CD4-positive, CD25-positive, alpha-beta regulatory T cell (primary cell): Measurements from ENCODE around the gene BIK. TPM values are rescaled to one million over a fixed set of nuclear protein-coding genes. Genes with fewer than 3 reads are reported as not detected.

Experiments used
- ATAC-seq, 2 donors: fragments of 150-1000 bp; cut with Tn5 transposase; one replicate each; pipeline ENCODE4 v1.10.0; 2021; ENCODE audit warnings: low read depth in 2 of 2, moderate number of reproducible peaks in 2 of 2, moderate library complexity in 1 of 2
- DNase-seq, 3 donors: peaks; one replicate each; pipeline versions ENCODE4 v3.0.0 to v3.0.0-alpha.2; 2012 to 2022; ENCODE audit warnings: mixed read lengths in 1 of 3
- H3K27ac ChIP-seq: one replicate; pipeline ENCODE4 v1.7.0; 2013; ENCODE audit warnings: mild to moderate bottlenecking, low read length; ENCODE audit not compliant: insufficient read depth, poor library complexity, severe bottlenecking
- H3K27me3 ChIP-seq: one replicate; pipeline ENCODE4 v1.7.0; 2013; ENCODE audit warnings: low read length; ENCODE audit not compliant: control insufficient read depth, insufficient read depth
- H3K36me3 ChIP-seq: one replicate; pipeline ENCODE4 v1.7.0; 2013; ENCODE audit warnings: mild to moderate bottlenecking, low read length, moderate library complexity; ENCODE audit not compliant: control insufficient read depth, insufficient read depth
- H3K4me1 ChIP-seq: 2 replicates; pipeline ENCODE4 v1.7.0; 2013; ENCODE audit warnings: mild to moderate bottlenecking, low read length; ENCODE audit not compliant: insufficient read depth, control insufficient read depth, poor library complexity, severe bottlenecking
- H3K4me3 ChIP-seq: one replicate; pipeline ENCODE4 v1.7.0; 2013; ENCODE audit warnings: low read depth, mild to moderate bottlenecking, low read length, moderate library complexity
- H3K9me3 ChIP-seq, 2 experiments: 1 replicate in 1 of 2; 2 replicates in 1 of 2; pipeline ENCODE4 v1.7.0; 2013; ENCODE audit warnings: low read length in 2 of 2, mild to moderate bottlenecking in 1 of 2, moderate library complexity in 1 of 2; ENCODE audit not compliant: control insufficient read depth in 2 of 2
- H3K27ac Mint-ChIP-seq, 3 donors: one replicate each; pipeline ENCODE4 v1.8.0; 2020 to 2022; ENCODE audit warnings: mild to moderate bottlenecking in 3 of 3, mixed read lengths in 3 of 3, moderate library complexity in 2 of 3
- H3K27me3 Mint-ChIP-seq: one replicate; pipeline ENCODE4 v1.8.0; 2022; ENCODE audit warnings: mild to moderate bottlenecking, mixed read lengths
- H3K36me3 Mint-ChIP-seq: one replicate; pipeline ENCODE4 v1.8.0; 2020; ENCODE audit warnings: mixed read lengths
- H3K4me1 Mint-ChIP-seq, 4 donors: one replicate each; pipeline ENCODE4 v1.8.0; 2020 to 2022; ENCODE audit warnings: mixed read lengths in 4 of 4, mild to moderate bottlenecking in 1 of 4
- H3K4me3 Mint-ChIP-seq, 4 donors: one replicate each; pipeline ENCODE4 v1.8.0; 2020 to 2022; ENCODE audit warnings: mild to moderate bottlenecking in 4 of 4, mixed read lengths in 4 of 4, moderate library complexity in 3 of 4
- H3K9me3 Mint-ChIP-seq, 7 donors: one replicate each; pipeline ENCODE4 v1.8.0; 2020 to 2022; ENCODE audit warnings: mixed read lengths in 7 of 7, mild to moderate bottlenecking in 3 of 7, moderate library complexity in 2 of 7
- polyA plus RNA-seq, 4 donors: library from polyadenylated mRNA; unstranded; fragments of 300-500 nt; fragmentation: Illumina TruSeq; gene quantifications; one replicate each; pipeline ENCODE4 v1.2.3, GENCODE V29; 2021
- total RNA-seq: library from RNA; stranded (reverse); gene quantifications from one replicate; pipeline ENCODE4 v1.2.3, GENCODE V29; 2022

The BIK gene
- total and polyA plus RNA-seq, 5 donors from 2014 or later = 1.7 to 10.0 (median 6.4) TPM

GRCh38 chr22:43118024-43118849 is 7.7 kb downstream of the BIK start:
- Mint-ChIP-seq H3K4me1 (peaks cover 0 to 13% (median 0%) of the 10 kb centered on the region in 4 donors), H3K9me3 (no peaks in the 10 kb centered on the region), H3K27me3 (peaks cover 4% of the 10 kb centered on the region), H3K4me3 (no peak overlapping the region), H3K27ac (no peak overlapping the region), H3K36me3 (no peaks in the 10 kb centered on the region)
- Histone ChIP-seq H3K27ac (no peak overlapping the region), H3K36me3 (no peaks in the 10 kb centered on the region), H3K9me3 (no peaks in the 10 kb centered on the region), H3K4me3 (no peak overlapping the region), H3K4me1 (no peaks in the 10 kb centered on the region), H3K27me3 (no peaks in the 10 kb centered on the region)
- DNase-seq = no peak
- ATAC-seq = no peak

DNA sequence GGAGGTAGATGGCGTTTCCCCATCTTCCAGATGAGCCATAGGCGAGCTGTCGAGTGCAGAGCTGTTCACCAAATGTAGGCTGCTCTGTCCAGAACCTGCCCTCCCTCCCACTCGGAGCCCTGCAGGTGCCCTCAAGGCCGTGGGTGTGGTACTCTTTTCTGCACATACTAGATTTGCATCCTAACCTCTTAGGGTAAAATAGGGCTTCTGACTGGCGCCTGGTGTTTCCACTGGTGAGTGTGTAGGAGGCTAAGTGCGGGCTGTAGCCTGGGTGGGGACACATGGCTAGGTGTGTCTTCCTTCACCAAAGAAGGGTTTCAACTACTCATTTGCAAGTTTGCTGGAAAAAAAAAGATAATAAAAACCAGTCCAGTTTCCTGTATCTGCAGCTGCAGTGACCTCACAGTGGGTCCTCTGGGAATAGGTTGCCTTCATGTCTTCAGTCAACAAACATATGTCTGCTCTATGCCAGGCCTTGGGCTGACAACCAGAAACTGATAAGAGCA is 8.5 kb downstream of the BIK start:
- no peaks in the 10 kb centered on the region for H3K36me3 Mint-ChIP-seq
- Histone ChIP-seq H3K9me3 (no peaks in the 10 kb centered on the region), H3K4me1 (no peaks in the 10 kb centered on the region), H3K4me3 (no peak overlapping the region), H3K36me3 (no peaks in the 10 kb centered on the region), H3K27me3 (no peaks in the 10 kb centered on the region), H3K27ac (no peak overlapping the region)
- no peaks in the 10 kb centered on the region for H3K27me3 Mint-ChIP-seq
- ATAC-seq (no peak), DNase-seq (no peak)
- no peak overlapping the region for H3K4me3 Mint-ChIP-seq
- no peak overlapping the region for H3K27ac Mint-ChIP-seq
- peaks cover 0 to 13% (median 0%) of the 10 kb centered on the region in 4 donors for H3K4me1 Mint-ChIP-seq
- H3K9me3 Mint-ChIP-seq = no peaks in the 10 kb centered on the region

DNA sequence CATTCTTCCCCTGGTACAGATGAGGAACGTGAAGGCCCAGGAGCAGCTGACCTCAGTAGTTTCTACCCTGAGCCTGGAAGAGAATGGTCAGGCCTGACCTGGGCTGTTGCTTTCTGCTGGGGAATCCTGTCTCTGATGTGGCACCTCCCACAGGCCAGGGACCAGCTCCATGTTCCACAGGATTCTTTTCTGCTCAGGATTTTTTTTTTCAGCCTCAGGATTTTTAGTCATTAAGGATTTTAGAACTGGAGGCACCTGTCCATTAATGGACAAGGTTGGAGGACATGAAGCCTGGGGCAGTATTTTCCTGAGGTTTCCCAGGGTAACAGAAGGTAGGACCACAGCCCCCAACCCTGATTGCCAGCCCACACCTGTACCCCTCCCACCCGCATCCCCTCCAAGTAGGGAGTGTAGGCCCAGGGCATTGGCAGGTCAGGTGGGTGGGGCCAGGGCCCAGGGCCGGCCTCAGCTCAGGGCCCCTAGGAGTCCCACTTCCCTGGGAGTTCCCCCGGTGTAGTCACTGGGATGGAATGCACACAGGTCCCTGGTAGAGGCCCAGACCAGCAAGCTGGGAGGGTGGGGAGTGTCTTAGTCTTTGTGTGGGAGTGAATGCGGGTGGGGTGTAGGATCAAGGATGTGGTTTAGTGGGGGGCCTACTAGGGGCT is 16.1 kb downstream of the BIK start:
- H3K27me3 ChIP-seq = no peaks in the 10 kb centered on the region
- no peak for DNase-seq
- no peak overlapping the region for H3K27ac ChIP-seq
- no peaks in the 10 kb centered on the region for H3K36me3 ChIP-seq
- H3K4me1 ChIP-seq = no peaks in the 10 kb centered on the region
- Mint-ChIP-seq H3K9me3 (no peaks in the 10 kb centered on the region), H3K27me3 (no peaks in the 10 kb centered on the region), H3K27ac (no peak overlapping the region), H3K4me1 (no peaks in the 10 kb centered on the region), H3K4me3 (peak overlapping the region in 1 of 4 donors; percentile 51), H3K36me3 (no peaks in the 10 kb centered on the region)
- ATAC-seq = no peak
- H3K9me3 ChIP-seq = no peaks in the 10 kb centered on the region
- H3K4me3 ChIP-seq = no peak overlapping the region

- Histone ChIP-seq H3K9me3 (no peaks in the 10 kb centered on the region), H3K27ac (no peak overlapping the region), H3K27me3 (no peaks in the 10 kb centered on the region), H3K4me3 (no peak overlapping the region), H3K4me1 (no peaks in the 10 kb centered on the region), H3K36me3 (no peaks in the 10 kb centered on the region)
- DNase-seq = no peak
- Mint-ChIP-seq H3K4me1 (no peaks in the 10 kb centered on the region), H3K4me3 (peak overlapping the region in 1 of 4 donors; percentile 51), H3K27me3 (no peaks in the 10 kb centered on the region), H3K9me3 (no peaks in the 10 kb centered on the region), H3K36me3 (no peaks in the 10 kb centered on the region), H3K27ac (peak overlapping the region in 1 of 3 donors; percentile 42)
- no peak for ATAC-seq
These were observed 16.8 kb downstream of the BIK start for GRCh38 chr22:43127166-43127908.

GRCh38 chr22:43128116-43128515 is 17.6 kb downstream of the BIK start:
- no peak overlapping the region for H3K27ac ChIP-seq
- no peaks in the 10 kb centered on the region for H3K27me3 Mint-ChIP-seq
- H3K4me3 ChIP-seq = no peak overlapping the region
- peaks cover 5% of the 10 kb centered on the region for H3K36me3 ChIP-seq
- ATAC-seq = no peak
- H3K27ac Mint-ChIP-seq = no peak overlapping the region
- H3K9me3 Mint-ChIP-seq = no peaks in the 10 kb centered on the region
- peaks cover under 1% of the 10 kb centered on the region for H3K36me3 Mint-ChIP-seq
- H3K4me1 Mint-ChIP-seq = no peaks in the 10 kb centered on the region
- DNase-seq = no peak
- no peaks in the 10 kb centered on the region for H3K27me3 ChIP-seq
- no peaks in the 10 kb centered on the region for H3K9me3 ChIP-seq
- H3K4me1 ChIP-seq = no peaks in the 10 kb centered on the region
- H3K4me3 Mint-ChIP-seq = no peak overlapping the region

DNA sequence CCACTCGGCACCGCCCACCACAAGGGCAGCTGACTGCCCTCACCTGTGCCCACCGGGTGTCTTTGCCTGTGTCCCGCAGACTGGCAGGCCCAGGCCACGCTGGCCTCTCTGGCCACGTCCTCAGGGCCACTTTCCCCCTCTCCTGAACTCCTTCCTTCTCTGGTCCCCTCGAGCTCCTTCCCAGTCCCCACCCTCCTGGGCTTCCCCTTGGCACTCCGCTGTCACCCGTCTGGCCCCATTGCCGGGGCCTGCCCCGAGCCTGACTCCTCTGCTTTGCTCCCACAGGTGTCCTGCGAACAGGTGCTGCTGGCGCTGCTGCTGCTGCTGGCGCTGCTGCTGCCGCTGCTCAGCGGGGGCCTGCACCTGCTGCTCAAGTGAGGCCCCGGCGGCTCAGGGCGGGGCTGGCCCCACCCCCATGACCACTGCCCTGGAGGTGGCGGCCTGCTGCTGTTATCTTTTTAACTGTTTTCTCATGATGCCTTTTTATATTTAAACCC is 18.4 kb downstream of the BIK start:
- no peak overlapping the region for H3K4me3 Mint-ChIP-seq
- H3K27me3 ChIP-seq = no peaks in the 10 kb centered on the region
- H3K27me3 Mint-ChIP-seq = no peaks in the 10 kb centered on the region
- H3K4me1 ChIP-seq = no peaks in the 10 kb centered on the region
- peaks cover 5% of the 10 kb centered on the region for H3K36me3 ChIP-seq
- H3K27ac ChIP-seq = no peak overlapping the region
- peaks cover 5% of the 10 kb centered on the region for H3K36me3 Mint-ChIP-seq
- DNase-seq (no peak), ATAC-seq (no peak)
- H3K9me3 ChIP-seq = no peaks in the 10 kb centered on the region
- H3K27ac Mint-ChIP-seq = peak overlapping the region in 1 of 3 donors; percentile 69
- H3K4me3 ChIP-seq = no peak overlapping the region
- peaks cover 0 to 2% (median 0%) of the 10 kb centered on the region in 4 donors for H3K4me1 Mint-ChIP-seq
- no peaks in the 10 kb centered on the region for H3K9me3 Mint-ChIP-seq
